AG04449 (cell line): ENCODE data around the gene COL5A1.

Experiments used
- CTCF ChIA-PET: fragments of 350-600 bp; formaldehyde crosslinking; extraction: SDS; loops from one replicate; lab custom pipeline; 2021; ENCODE audit warnings: antibody characterized with exemption; lab: Yijun Ruan, JAX
- POLR2A ChIA-PET: fragments of 400-600, 350-600 bp; formaldehyde crosslinking; extraction: SDS; loops from one replicate; lab custom pipeline; 2020; ENCODE audit warnings: antibody characterized with exemption, inconsistent platforms; lab: Yijun Ruan, JAX
- DNase-seq: peaks from one replicate; pipeline ENCODE4 v3.0.0-alpha.2; 2010; ENCODE audit warnings: low read depth, low spot score
- H3K4me3 ChIP-seq: 2 replicates; pipeline ENCODE4 v1.5.1; 2011; ENCODE audit warnings: low read depth, mild to moderate bottlenecking, control low read depth, low read length
- CTCF ChIP-seq: IDR thresholded peaks from one replicate; pipeline ENCODE4 v1.5.1; 2011; ENCODE audit warnings: mild to moderate bottlenecking, moderate library complexity, low read length, control low read depth, inconsistent platforms; ENCODE audit not compliant: insufficient read depth; ENCODE audit errors: missing control alignments

The COL5A1 gene

DNA sequence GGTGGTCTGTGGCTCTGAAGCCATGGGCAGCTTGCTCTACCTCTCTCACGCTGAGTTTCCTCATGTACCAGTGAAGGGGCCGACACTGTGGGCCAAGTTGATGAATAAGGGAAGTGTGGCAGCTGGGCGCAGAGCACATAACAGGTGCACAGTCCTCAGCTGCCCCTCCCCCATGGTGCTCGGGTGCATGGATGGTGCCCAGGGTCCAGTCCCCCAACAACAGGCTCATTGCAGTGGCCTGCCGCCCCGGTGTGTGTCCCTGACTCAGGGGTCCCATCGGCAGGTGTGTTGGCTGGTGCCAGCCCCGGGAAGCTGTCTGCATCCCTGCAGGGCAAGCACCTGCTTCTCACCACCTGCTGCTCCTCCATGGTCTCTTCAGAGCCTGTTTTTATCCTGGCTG, 36.6 kb downstream of the COL5A1 start:
- TF ChIP-seq CTCF, result no peak
- CTCF ChIA-PET, result interaction anchor here (0.7 to 3.0 kb wide), 5 partner anchors 9 to 229 kb away, joined by 3 to 27 read pairs (median 4); no protein-coding TSS in a partner anchor
- DNase-seq, result no peak
- no peak overlapping the region for H3K4me3 ChIP-seq
- POLR2A ChIA-PET, result no interaction called here

- TF ChIP-seq CTCF, result no peak
- no peak overlapping the region for H3K4me3 ChIP-seq
- CTCF ChIA-PET, result interaction anchor here (1.3 to 3.0 kb wide), 7 partner anchors 8 to 230 kb away, joined by 3 to 27 read pairs (median 4); no protein-coding TSS in a partner anchor
- POLR2A ChIA-PET, result no interaction called here
- DNase-seq, result no peak
These were observed 37.3 kb downstream of the COL5A1 start for GRCh38 chr9:134678666-134679443.

DNA sequence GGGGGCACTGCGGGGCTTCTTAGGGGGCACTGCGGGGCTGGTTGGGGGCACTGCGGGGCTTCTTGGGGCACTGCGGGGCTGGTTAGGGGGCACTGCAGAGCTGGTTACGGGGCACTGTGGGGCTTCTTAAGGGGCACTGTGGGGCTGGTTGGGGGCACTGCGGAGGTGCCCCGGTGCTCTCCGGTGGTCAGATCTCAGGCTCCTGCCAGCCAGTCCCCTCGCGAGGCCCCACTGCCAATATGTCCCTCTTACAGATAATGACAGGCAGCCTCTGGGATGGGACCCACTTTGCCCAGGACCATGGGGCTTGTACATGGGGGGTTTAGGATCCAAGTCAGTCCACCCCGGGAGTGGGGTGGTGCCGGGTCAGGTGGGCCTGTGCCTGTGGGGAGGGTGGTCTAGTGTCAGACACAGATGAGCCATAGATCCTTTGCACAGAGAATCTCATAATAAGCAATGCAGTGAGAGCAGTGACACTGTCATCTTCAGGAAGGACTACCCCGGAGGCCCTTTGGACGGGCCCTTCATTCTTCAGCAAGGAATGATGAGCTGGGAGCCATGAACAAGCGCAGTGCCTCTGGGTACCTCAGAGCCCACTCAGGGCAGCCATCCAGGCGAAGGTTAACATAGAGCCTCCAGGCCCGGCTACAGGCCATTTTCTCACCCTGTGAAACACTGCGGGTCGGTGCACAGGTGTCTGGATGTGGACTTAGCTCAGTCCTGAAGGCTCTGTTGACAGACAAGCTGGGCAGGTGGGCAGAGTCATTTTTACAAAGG, 38.2 kb downstream of the COL5A1 start:
- TF ChIP-seq CTCF, result no peak
- CTCF ChIA-PET, result interaction anchor here (0.9 to 3.5 kb wide), 8 partner anchors 8 to 231 kb away, joined by 3 to 16 read pairs (median 6); no protein-coding TSS in a partner anchor
- H3K4me3 ChIP-seq, result no peak overlapping the region
- DNase-seq, result no peak
- POLR2A ChIA-PET, result interaction anchor here (1.2 kb wide), 1 partner anchor 9 kb away, joined by 3 read pairs; no protein-coding TSS in a partner anchor

- no peak for DNase-seq
- CTCF ChIA-PET, result interaction anchor here (0.9 to 3.5 kb wide), 7 partner anchors 9 to 231 kb away, joined by 3 to 16 read pairs (median 7); no protein-coding TSS in a partner anchor
- H3K4me3 ChIP-seq, result no peak overlapping the region
- TF ChIP-seq CTCF, result no peak
- POLR2A ChIA-PET, result interaction anchor here (1.2 kb wide), 1 partner anchor 9 kb away, joined by 3 read pairs; no protein-coding TSS in a partner anchor
These were observed 38.9 kb downstream of the COL5A1 start for GRCh38 chr9:134680393-134681060.

GRCh38 chr9:134681061-134681661, 39.6 kb downstream of the COL5A1 start:
- no peak for DNase-seq
- ChIA-PET CTCF (interaction anchor here (1.4 to 3.5 kb wide), 5 partner anchors 9 to 232 kb away, joined by 4 to 16 read pairs (median 8); no protein-coding TSS in a partner anchor), POLR2A (no interaction called here)
- H3K4me3 ChIP-seq, result no peak overlapping the region
- no peak for TF ChIP-seq CTCF
